Germinal center (tissue), 1 donor: ENCODE data around the gene MXI1.

ENCODE experiments used
- DNase-seq: peaks from one replicate; pipeline ENCODE4 v3.0.0; 2012; ENCODE audit warnings: mixed read lengths, low spot score

MXI1 gene

GRCh38 chr10:110207011-110207804 is at the start of gene MXI1:
Gene MXI1, plus strand, starts transcription at chr10:110207605. Its CDS starts 204 bp downstream, at chr10:110207809.
- peak; percentile 49 for DNase-seq

GRCh38 chr10:110158051-110159005 is 49.1 kb upstream of the MXI1 start:
- no peak for DNase-seq

GRCh38 chr10:110160081-110160480 is 47.3 kb upstream of the MXI1 start:
- no peak for DNase-seq

- DNase-seq = no peak
Observed at GRCh38 chr10:110160522-110160921, 46.9 kb upstream of the MXI1 start.

- no peak for DNase-seq
Observed at GRCh38 chr10:110162741-110163145, 44.7 kb upstream of the MXI1 start.

DNA sequence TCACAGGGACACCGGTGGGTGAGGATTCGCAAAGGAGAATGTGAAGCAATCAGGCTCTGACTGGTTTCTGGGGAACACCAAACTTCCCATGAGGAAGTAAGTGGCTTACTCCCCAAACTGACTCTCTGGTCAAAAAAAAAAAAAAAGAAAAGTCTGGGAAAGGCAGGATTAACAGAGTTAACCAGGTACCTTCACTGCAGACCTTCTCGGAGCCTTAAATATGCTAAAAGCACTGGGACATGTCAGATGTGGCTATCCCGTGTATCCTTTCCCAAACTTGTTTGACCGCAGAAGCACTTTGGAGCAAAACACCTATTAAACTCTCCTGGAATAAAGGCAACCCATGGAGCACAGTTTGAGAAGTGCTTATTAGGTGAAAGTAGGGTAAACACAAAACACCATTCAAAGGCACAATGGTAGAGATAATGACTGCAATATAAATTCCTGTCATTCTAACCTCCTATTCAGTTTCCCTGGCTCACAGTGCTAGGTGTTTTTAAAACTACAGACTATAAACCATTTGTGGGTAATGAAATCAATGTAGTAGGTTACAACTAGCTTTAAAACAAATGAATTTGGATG is 44.1 kb upstream of the MXI1 start:
- DNase-seq = no peak

DNA sequence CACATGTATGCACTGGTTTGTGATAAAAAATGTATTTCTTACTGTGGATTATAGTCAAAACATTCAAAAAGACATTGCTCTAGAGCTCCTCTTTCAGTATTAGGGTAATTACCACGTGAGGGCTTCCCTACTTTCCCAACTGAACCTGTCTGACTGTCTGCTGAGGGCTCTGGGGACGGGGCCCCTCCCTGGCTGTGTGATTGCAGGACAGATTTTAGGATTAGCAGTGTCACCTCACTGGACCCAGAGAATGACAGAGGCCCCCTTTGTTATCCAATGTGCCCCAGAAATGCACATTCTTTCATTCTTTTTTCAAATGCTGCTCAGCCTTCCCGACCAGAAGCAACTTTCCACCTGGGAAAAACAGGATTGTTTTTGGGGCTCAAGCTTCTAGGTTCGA is 43.6 kb upstream of the MXI1 start:
- no peak for DNase-seq

- no peak for DNase-seq
Observed at GRCh38 chr10:110165239-110165638, 42.2 kb upstream of the MXI1 start.

- no peak for DNase-seq
Observed at GRCh38 chr10:110167149-110167548, 40.3 kb upstream of the MXI1 start.

GRCh38 chr10:110168601-110169481 is 38.6 kb upstream of the MXI1 start:
- no peak for DNase-seq

DNA sequence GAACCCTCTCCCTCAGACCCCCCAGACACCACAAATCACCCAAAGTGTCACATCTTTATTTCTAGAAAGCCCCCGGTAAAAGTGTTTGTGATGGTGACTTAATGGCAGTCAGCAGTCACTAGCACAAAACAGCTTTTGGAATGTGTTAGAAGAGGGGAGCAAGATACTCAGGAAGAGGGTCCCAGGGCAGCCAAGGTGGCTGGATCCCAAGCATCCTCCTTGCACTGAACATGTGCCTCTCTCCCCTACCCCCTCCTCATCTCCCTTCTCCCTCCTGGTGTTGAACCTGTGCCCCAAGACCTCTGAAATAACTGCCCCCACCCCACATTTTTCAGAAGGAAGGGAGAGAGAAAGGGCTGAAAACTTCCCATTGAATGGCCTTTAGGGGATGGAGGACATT is 37.8 kb upstream of the MXI1 start:
- DNase-seq = no peak

DNA sequence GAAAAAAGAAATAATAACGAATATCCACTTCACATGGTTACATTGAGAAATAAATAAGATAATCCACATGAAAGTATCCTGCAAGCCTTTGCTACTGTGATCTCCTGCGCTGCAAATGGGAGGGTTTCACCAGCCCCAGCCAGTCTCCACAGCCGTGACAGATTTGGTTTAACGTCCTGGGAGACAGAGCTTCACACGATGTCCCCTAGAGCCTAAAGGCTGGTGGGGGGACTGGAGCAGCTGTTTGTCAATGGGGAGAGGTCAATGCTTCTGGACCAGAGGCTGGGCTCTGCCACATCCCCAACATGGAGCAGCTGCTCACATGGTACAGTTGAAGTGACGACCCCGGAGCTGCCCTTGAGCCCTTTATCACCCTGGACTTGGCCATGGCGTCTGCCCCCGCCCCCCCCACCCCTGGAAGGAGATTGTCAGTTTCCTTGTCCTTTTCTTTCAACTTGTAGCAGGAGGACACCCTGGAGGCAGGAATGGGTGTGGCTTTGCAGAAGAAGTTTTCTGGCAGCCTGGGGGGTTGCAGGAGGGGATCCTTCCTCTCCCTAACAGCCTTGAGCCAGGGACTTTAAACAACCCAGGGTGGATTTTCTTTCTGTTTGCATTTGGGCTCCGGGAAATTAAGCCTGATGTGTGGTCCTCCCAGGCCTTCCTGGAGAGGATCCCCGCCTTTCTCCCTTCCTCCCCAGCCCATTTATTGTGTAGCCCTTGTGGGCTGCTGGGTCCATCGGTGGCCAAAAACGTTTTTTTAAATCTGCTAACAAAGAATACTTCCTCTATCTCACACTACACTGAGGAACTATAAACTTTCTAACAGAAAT is 37.0 kb upstream of the MXI1 start:
- DNase-seq = no peak

DNA sequence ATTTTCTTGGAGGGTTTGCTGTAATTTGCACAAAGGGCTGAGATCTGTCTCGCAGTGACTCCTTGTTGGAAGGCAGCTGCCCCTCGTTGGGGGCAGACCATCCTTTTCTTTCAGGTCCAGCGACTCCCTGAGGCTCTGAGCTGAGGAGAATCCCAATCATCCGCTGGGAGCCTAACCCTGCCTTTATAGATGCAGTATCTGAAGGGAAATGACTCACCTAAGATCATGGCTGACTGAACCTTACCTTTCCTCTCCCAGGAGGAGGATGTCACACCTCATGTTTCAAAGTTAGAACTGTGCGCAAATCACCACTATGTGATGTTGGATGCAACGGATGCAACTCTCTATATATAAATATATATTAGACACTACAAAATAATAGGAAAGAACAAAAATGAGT is 36.4 kb upstream of the MXI1 start:
- no peak for DNase-seq

DNA sequence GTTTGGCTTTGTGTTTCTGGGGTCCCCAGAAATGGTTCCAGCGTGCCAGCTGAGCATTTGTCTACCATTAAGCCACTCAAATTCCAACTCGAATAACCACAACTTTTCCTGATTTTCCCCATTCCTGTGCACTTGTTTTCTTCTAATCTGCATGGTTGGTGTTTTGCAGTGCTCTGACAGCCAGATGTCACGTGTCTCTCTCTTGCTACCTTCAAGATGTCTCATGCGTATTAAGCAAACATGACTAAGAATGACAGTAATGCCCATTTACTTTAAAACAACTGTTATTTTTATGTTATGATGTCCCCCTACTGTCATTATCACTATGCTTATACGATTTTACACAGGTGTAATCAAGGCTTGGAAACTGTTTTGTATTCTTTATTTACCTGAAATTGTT is 35.2 kb upstream of the MXI1 start:
- no peak for DNase-seq

DNA sequence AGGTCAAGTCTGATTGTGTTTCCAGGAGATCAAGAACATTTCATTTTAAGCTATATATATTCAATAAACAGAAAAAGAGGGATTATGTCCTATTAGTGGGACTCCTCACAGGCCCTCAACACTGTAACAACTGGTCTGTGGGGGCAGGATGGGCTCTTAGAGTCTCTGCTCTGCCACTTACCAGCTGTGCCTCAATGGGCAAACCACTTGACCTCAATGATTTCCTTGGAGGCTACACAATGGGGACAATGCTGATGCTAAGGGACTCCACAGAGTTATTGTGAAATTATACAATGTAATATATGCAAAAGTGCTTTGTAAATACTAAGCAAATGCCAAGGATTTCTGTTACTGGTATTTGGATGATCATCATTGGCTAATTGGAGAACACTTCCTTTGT is 33.2 kb upstream of the MXI1 start:
- no peak for DNase-seq

DNA sequence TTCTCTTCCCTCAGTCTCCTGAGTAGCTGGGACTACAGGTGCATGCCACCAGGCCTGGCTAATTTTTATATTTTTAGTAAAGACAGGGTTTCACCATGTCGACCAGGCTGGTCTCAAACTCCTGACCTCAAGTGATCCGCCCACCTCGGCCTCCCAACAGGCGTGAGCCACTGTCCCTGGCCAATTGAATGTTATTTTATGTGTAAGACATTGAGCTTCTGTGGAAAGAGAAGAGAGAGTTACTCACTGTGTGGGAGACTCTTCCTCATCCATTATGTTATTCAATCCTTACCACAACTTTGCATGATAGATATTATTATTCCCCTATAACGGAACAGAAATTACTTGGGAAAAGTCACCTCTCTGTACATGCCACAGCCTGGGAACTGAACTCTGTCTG is 32.6 kb upstream of the MXI1 start:
- no peak for DNase-seq

DNA sequence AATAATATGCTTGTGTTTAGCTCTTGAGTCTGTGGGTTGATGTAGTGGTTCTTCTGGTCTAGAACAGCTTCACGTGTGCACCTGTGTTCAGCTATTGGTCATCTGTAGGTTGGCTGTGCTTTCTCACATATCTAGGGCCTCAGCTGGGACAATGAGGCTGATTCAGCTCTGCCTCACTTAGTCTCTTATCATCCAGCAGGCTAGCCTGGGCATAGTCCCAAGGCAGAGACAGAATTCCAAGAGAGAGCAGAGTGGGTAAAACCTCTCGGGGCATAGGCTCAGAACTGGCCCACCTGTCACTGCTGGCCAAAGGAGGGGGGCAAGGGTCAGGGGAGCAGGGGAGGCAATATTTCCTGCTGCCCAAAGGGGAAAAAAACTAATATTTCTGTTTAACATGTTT is 32.0 kb upstream of the MXI1 start:
- DNase-seq = no peak

DNA sequence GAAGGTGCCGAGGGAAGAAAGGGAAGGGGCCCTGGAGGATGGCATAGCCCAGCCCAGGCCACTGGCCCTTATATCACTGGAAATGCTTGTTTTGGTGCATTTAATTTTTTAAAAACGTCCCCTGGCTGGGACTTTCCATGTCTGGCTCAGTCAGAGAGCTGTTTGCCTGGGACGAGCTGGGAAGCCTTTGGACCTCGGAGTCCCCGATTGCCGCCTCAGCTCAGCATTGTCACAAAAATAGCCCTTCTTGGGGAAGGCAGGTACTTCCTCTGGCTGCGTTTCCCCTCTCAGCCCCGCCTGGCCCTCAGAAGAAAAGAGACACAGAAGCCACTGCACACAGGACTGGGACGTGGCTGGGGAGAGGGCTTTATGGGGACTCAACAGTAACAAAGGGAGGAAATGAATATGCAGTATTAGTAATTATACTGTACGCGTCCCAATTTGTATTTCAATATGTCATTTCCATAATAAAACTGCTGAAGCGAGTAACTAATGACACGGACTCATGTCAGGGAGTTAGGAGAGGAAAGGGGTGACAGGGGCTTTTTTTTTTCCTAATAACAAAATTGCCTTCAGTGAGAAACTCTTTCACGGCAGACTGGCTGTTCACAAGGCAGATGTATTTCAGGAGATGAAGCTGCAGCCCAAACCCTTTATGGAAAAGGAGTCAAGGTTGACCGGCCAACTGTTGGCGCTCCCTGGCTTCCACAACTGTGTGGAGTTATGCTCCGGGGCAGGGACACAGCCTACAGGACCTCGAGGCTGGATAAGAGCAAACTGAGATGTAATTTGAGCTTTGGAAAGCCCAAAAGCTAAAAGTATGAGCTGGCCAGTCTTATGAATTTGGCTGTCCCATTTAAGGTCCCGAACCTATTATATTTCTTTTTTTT is 31.0 kb upstream of the MXI1 start:
- no peak for DNase-seq

- DNase-seq = no peak
Observed at GRCh38 chr10:110179220-110179619, 28.2 kb upstream of the MXI1 start.

GRCh38 chr10:110181451-110181850 is 26.0 kb upstream of the MXI1 start:
- no peak for DNase-seq
